ENCODE data around the gene ID2. TPM values are rescaled to one million over a fixed set of nuclear protein-coding genes. Genes with fewer than 3 reads are reported as not detected.

Gene ID2
- polyA plus RNA-seq, 4 donors: 258 to 367 (median 311) TPM

DNA sequence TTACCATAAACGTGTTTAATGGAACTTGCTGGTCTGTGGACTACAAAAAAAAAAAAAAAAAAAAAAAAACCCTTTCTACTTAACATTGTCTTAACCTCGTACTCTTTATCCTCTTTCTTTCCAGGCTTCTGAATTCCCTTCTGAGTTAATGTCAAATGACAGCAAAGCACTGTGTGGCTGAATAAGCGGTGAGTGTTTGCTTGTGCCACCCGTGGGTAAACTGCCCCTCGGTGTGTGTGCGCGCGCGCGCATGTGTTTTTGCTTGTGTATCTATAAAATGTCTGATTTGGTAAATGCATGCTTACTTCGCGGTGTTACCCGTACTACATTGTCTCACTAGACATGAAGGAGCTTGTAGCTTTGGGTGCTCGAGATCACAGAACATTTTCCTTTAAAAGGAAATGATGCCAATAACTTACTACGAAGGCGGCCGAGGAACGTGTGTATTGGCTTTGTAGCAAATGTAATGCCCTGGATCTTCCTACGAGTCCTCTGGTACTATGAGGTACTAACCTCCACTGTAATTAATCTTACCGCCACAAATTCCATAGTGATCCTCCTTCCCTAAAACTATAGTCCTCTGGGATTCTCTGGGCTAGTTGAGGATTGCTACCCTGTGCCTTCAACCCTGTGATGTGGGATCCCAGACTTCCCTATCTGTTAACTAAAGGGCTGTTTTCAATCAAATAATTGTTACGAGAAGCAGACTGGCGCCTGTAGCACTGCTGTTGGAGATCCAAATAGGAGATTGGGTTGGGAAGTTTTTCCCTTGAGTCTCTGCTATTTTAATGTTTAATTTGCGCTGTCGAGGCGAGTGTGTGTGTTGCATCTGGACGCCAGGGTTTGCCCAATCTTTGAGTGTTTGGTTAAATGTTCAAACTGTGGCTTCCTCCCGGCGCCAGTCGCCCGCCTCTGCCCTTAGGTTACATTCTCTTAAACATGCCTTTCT, 1.1 kb downstream of the ID2 start:
- DNase-seq (ENCODE audit: low read depth in 4 of 4, low spot score in 2 of 4): peak; percentile 22 to 72 (median 44)

DNA sequence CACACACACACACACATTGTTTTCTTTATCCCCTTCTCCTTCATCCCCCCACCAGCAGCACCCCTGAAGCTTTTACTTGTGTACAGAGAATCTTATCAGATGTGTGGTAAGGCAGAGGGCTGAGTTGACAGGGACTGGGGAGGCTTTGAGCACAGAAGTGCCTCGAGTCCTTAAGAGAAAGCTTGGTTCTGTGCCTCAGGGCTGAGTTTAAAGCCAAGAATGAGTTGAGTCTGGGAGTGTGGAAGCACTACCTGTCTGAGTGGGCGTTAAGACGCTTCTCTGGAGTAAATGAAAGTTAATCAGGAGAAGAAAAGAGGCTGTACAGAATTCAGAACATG, 2.7 kb downstream of the ID2 start:
- DNase-seq (ENCODE audit: low read depth in 4 of 4, low spot score in 2 of 4): peak in 1 of 4 donors; percentile 31

DNA sequence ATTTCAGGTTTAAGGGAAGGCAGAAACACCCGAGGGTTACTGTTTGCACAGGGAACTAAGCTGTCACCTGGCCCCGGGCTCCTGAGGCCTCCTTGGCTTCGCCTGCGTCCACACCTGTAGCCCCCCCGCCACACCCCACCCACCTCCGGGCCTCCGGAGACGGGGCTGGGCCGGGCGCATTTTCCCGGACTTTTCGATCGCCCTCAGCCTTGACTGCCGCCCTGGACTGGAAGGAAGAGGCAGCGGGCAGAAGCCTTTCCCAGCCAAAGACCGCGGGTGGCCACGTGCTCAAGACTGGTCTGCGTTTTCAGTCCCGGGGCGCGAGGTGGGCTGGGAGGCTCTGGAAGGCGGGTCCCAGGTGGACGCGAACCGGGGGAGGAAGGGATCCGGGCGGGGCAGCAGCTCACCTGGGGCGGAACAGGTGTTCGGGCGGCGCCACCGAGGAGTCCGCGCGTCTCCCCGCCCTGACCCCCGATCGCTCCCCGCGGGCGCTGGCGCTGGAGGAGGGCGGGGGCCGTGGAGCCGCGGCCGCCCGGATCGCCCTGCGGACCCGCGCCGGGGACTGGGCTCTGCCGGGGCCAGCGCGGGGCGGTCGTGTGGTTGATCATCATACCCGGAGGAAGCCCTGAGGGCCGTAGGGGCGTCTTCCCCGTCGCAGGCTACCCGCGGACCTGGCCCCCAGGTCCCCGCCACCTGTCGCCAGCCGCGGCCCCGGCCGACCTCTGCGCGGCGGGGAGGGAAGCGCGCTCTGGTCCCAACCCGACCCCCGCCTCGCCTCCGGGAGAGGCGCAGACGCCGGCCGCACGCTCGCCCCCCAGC, 3.2 kb downstream of the ID2 start:
- DNase-seq (ENCODE audit: low read depth in 4 of 4, low spot score in 2 of 4): peak in 3 of 4 donors; percentile 21 to 44 (median 26)

DNA sequence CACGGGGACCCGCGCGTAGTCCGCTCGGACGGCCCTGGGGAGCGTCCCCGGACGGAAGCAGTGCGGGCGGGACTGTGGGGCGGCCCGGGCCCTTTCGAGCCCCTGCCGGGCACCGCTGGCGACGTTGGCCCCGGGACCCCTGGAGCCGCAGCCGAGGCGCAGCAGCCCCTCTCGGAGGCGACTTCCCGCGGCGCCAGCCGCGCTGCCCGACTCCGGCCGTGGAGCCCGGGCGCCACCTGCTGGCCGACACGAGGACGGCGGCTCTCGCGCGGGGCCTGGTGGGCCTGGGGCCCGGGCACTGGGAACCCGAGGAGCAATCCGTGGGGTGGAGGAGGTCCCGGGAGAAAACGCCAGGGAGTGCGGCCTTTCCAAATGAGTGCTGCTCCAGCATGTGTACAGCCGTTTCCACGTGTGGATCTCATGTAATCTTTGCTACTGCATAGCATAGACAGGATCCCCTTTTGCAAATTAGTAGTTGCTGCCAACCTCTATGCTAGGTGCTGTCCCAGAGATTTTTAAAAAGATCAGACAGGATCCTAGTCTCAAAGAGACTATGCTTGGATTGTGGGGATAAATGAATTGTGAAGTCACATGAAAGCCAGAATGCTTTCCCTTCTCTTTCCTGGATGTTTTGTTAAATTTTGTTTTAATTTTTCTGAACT, 4.0 kb downstream of the ID2 start:
- peak; percentile 51 to 65 (median 62) for DNase-seq (ENCODE audit: low read depth in 4 of 4, low spot score in 2 of 4)

DNA sequence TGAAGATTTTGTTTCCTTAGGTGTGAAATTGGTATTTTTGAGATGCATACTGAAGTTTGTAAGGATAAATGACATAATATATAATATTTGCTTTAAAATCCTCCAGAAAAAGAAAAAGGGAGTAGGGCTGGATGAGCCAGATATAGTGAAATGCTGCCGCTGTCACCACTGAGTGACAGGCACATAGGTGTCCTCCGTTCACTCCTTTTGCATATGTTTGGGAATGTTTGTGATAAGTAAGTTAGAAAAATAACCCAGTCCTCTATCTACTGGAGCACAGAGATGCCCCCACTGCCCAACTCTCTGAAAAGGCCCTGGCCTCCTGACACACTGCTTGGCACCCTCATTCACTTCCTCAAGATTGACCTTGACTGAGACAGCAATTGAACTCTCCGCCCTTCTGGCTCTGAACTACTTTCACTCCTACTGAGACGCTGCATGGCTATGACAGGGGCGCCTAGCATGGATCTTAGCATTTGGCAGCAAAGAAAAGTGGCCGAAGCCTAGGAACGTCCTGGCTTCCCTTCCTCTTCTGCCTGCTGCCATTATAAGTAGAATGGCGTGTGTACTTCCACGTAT, 10.1 kb downstream of the ID2 start:
- DNase-seq (ENCODE audit: low read depth in 4 of 4, low spot score in 2 of 4): no peak

DNA sequence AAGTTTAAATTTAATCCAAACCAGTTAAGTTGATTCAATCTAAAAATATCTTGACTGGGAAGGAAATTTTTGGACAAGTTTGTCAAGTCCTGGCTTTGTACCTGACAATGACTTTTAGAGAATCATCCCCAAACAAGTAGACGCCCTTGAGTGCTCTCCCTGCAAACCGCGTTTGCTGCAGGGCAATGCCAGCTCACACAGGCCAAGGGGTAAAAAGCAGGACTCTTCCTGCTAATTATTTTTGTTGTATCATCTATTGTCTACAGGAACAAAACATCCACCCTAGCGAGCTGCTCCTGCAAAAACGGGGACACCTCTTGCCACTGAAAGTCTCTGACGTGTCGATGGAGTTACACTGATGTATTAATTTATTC, 10.9 kb downstream of the ID2 start:
- DNase-seq (ENCODE audit: low read depth in 4 of 4, low spot score in 2 of 4): no peak

DNA sequence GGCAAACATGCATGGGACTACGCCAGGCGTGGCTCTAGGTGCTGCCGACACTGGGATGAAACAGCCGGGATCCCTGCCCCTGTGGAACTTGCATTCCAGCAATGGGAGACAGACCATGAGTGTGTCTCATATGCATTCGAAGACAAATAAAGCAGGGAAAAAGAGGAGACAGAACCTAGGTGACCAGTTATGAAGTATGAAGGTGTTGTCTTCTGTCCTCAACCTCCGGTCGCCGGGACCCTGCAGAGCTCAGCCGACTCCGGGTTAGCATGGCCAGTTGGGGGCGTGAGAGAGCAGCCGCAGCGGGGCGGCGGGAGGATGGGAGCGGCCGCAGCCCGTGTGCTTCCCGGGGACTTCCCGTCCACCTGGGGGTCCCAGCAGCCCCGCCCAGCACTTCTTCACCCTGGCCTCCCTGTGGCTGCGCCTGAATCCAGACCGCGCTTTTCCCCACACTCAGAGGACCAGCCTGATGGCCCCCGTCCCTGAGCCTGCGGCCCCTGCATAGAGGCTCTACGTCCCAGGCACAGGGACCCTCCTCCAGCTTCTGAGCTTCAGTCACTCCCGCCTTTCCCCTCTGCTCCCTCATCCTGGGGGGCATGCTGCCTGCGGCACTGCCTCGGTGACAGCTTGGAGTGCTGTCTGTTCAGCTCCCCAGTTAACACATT, 11.4 kb downstream of the ID2 start:
- peak in 3 of 4 donors; percentile 13 to 36 (median 31) for DNase-seq (ENCODE audit: low read depth in 4 of 4, low spot score in 2 of 4)

DNA sequence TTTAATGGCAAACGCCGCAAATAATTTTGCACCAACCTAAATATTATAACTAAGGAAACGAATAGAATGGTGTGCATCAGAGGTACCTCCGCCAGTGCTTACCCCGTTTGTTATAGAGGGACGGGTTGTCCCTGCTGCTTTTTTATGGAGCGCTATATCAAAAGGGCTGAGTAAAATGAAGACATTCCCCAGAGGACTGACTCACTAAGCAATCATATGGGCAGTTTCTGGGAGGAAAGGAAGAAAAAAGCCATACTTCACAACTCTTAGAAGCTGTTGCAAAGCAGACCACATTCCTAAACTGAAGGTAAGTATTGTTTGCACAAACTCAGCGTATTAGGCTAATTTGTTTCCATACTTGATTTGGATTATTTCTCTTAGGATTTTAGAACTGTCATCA, 12.9 kb downstream of the ID2 start:
- DNase-seq (ENCODE audit: low read depth in 4 of 4, low spot score in 2 of 4): no peak

DNA sequence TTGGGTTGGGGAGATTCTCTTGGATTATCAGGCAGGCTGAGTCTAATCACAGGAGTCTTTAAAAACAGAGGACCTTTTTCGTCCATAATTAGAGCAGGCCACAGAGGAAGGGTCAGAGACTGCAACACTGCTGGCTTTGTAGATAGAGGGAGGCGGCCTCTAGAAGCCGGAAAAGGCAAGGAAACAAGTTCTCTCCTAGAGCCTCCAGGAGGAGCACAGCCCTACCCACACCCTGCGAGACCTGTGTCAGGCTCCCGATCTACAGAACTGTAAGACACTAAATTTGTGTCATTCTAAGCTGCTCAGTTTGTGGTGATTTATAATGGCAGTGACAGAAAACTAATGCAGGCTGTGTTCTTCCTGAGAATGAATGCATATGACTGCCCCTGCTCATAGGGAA, 15.3 kb downstream of the ID2 start:
- no peak for DNase-seq (ENCODE audit: low read depth in 4 of 4, low spot score in 2 of 4)

DNA sequence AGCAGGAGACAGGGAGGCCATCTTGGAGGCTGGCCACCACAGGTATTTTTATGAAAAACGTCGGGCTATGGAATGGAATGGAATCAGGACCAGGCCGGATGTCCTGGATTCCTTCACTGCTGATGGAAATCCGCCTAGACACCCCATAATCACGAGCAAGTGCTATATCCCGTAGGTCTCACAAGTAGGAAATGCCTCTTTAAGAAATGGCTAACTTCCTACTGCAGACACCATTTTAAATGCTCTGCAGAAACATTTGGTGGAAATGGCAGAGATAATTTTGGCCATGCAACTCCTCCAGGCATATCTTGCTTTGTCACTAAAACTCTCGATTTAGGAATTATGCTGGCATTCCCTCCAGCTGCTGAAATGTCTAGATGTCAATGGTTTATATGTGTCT, 18.0 kb downstream of the ID2 start:
- DNase-seq (ENCODE audit: low read depth in 4 of 4, low spot score in 2 of 4): no peak

DNA sequence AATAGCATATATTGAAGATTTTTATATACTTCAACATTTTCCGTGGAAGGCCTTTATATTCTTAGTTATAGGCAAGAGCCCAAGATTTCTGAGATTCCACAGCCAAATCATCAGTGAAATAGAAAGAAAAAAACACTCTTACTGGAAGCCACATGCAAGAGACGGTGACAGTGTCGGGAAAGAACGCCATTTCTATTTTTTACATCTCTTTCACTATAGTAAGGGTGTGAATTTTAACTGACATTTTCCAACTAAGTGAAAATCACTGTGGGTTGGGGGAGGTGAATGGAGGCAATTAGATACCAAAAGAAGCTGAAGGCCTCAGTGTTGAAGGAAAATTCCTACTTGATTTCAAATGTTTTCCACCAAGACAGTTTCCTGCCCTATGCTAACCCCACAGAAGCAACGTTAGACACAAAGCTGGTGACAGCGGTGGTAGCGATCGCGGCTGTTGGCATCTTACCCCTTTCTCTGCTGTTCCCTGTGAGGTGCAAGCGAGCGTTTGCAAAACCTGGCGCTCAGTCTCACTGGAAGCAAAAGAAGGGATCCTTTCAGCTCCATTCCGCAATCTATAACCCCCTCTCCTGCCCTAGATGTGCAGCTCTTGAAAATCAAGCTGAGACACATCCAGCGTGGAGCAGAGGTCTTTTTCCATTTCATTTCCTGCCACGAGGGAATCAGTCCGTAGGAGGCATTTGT, 20.0 kb downstream of the ID2 start:
- DNase-seq (ENCODE audit: low read depth in 4 of 4, low spot score in 2 of 4): no peak

DNA sequence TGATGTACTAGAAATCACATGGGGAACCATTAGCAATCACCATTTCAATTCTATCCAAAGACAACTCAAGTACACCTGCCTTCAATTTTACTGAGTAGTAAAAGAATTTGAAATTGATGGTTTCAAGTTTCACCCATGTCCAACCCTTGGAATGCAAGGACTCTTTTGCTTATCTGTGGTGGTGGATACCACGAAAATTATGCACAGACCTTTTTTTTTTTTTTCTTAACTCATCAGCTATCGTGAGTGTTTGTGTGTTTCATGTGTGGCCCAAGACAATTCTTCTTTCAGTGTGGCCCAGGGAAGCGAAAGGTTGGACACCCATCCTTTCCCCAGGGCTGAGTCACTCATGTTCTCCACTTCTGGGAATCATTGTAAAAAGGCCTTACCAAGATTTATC, 23.1 kb downstream of the ID2 start:
- DNase-seq (ENCODE audit: low read depth in 4 of 4, low spot score in 2 of 4): no peak

DNA sequence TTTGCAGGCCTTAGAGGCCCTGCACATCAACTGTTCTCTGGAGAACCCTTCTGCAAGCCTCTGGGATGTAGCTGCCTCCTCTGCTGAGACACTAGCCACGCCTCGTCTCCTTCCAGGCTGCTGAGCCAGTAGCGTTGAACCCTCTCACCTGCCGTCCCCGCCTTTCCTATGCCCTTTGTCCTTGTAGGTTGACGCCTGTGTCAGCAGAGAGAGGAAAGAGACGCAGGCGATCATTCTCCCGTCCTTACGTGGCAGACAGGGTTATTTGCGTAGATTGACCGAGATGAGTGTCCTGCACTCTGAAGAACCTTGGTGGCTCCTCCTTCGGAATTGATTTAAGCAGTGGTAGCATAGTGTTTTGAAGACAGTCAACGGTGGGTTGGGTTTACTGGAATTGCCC, 27.8 kb downstream of the ID2 start:
- no peak for DNase-seq (ENCODE audit: low read depth in 4 of 4, low spot score in 2 of 4)

DNA sequence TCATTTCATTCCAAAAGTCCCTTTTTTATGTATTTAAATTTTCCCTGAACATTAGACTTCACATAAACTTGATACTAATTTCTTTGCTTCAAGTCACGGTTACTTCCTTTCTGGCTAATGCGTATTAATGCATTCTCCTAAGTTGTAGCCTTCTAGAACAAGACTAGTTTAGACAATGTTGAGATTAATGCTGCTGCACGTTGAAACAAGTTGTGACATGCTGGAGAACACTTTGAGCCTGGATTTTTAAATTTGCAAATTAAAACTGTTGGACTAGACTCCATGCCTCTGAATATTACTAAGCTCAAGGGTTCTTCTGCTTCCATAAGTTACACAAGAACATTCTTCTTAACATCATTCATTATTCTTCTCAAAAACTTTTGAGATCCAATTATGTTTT, 29.1 kb downstream of the ID2 start:
- DNase-seq (ENCODE audit: low read depth in 4 of 4, low spot score in 2 of 4): no peak

DNA sequence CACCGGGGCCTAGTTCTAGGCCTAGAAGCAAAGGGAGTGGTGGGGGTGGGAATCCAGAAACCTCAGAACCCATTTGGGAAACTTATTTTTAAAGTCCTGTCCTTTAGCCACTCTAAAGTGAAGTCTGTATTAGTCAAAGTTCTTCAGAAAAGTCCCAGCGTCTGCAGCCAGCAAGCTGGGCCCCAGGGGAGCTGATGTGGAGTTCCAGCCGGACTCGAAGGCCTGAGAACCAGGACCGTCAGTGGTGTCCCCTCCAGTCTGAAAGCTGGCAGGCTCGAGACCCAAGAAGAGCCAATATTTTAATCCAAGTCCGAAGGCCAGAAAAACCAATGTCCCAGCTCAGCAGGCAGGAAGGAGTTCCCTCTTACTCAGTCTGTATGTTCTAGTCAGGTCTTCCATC, 32.4 kb downstream of the ID2 start:
- no peak for DNase-seq (ENCODE audit: low read depth in 4 of 4, low spot score in 2 of 4)

DNA sequence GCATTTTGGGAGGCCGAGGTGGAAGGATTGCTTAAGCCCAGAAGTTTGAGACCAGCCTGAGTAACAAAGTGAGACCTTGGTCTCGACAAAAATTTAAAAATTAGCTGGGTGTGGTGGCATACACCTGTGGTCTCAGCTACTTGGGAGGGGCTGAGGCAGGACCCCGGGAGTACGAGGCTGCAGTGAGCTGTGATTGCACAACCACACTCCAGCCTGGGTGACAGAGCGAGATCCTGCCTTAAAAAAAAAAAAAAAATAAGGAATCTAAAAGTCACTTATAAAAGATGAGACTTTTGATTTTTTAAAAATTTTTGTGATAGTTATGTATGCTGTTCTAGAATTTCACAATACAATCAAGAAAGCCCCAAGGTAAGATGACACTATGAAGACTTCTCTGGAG, 33.1 kb downstream of the ID2 start:
- no peak for DNase-seq (ENCODE audit: low read depth in 4 of 4, low spot score in 2 of 4)

DNA sequence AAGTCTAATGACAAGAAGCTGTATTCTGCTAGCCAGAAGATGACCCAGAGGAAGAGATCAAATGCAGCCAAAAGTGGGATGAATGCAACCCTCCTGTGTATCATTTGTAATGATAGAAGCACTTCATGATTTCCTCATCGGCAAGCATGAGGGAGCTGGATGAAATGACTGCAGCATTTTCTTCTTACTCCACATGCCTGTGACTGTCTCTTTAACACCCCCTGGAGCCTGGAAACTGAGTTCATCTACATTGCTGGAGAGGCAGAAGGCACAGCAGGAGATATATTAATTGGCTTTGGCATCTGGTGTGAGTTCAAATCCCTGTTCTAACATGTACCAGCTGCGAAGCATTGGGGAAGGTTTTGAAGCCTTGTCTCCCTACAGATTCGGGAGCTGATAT, 37.7 kb downstream of the ID2 start:
- no peak for DNase-seq (ENCODE audit: low read depth in 4 of 4, low spot score in 2 of 4)

DNA sequence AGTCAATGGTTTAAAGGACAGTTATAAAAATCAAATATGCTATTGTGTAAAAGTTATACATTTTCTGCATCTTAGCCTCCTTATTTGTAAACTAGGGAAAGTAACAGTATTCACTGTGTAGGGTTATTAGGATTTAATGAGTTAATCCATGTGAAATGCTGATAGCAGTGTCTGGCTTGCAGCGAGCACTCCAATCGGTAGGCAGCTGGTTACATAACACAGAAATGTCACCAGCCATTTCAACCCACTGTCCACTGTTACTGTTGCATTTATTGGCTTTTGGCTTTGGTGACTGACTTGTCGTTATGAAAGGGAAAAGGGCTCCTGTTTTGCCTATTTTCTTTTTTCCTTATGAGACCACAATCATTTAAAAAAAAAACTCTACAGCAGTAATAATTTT, 38.9 kb downstream of the ID2 start:
- no peak for DNase-seq (ENCODE audit: low read depth in 4 of 4, low spot score in 2 of 4)

DNA sequence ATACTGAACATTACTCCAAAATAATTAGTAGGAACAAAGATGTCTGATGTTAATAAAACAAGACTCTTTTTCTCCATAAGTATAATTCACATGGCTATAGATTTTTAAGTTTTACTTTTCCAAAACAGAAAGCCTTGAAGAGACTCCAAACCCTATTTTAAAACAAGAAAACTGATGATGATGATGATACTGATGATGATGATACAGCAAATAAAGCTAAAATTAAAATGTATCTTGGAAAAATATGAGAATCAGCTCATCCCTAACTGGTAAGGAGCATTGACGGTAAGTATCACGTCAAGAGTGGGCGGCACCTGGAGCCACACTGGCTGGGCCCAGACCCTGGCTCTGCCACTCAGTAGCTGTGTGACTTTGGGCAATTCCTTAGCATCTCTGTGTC, 39.6 kb downstream of the ID2 start:
- DNase-seq (ENCODE audit: low read depth in 4 of 4, low spot score in 2 of 4): no peak

DNA sequence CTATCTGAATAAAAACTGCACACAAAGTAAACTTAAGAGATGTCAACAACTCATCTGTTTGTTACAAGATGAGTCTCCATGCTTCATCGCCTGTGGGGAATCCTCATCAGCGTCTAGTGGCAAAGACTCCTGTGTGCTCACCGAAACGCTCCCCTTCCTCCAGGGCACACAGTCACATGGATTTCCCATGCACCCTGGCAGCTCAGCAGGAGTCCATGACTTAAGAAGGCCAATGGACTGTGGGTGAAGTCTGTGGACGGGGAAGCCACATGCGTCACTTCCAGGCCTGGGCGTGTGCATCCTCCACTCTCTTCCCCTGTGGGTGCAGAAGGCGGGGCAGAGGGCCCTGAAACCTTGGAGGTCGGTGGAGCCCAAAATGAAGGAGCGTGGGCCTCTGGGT, 41.1 kb downstream of the ID2 start:
- DNase-seq (ENCODE audit: low read depth in 4 of 4, low spot score in 2 of 4): no peak

Data from left renal cortex interstitium (tissue), 4 donors.